ENCODE measurements around the gene TPP2. TPM values are rescaled to one million over a fixed set of nuclear protein-coding genes. Genes with fewer than 3 reads are reported as not detected.

The TPP2 gene
- total RNA-seq, 1 experiment from 2014 or later = 58.9 TPM

- BruUV-seq (replicated peaks) = no TSS peak
- POLR2A ChIA-PET = no interaction called here
Observed at GRCh38 chr13:102620516-102620915, 23.7 kb downstream of the TPP2 start.

GRCh38 chr13:102626928-102627327 lies 30.1 kb downstream of the TPP2 start:
- Histone ChIP-seq H3K4me3 (ENCODE audit: low read depth, low read length) (no peak overlapping the region), H3K4me1 (no peaks in the 10 kb centered on the region), H3K9me3 (no peaks in the 10 kb centered on the region), H3K36me3 (ENCODE audit: control insufficient read depth, insufficient read depth, low read length) (peaks cover 4% of the 10 kb centered on the region), H3K27me3 (replicated peaks; ENCODE audit: control insufficient read depth, insufficient read depth, low read length) (no peaks in the 10 kb centered on the region)
- intact Hi-C loops (cut with micrococcal nuclease; ENCODE audit: unreplicated experiment) = no loop called here
- Mint-ChIP-seq H3K36me3 (ENCODE audit: insufficient read depth, unreplicated experiment) (peaks cover 39% of the 10 kb centered on the region), H3K27me3 (ENCODE audit: insufficient read depth, unreplicated experiment) (no peaks in the 10 kb centered on the region), H3K9me3 (ENCODE audit: unreplicated experiment) (no peaks in the 10 kb centered on the region), H3K4me1 (ENCODE audit: low read depth, unreplicated experiment) (no peaks in the 10 kb centered on the region), H3K27ac (ENCODE audit: unreplicated experiment) (no peak overlapping the region), H3K4me3 (ENCODE audit: unreplicated experiment) (no peak overlapping the region)
- no TSS peak for BruUV-seq (replicated peaks)
- POLR2A ChIA-PET = interaction anchor here (0.6 kb wide), 1 partner anchor 24 kb away, joined by 3 read pairs; no protein-coding TSS in a partner anchor
- TF ChIP-seq, protein P1, sequence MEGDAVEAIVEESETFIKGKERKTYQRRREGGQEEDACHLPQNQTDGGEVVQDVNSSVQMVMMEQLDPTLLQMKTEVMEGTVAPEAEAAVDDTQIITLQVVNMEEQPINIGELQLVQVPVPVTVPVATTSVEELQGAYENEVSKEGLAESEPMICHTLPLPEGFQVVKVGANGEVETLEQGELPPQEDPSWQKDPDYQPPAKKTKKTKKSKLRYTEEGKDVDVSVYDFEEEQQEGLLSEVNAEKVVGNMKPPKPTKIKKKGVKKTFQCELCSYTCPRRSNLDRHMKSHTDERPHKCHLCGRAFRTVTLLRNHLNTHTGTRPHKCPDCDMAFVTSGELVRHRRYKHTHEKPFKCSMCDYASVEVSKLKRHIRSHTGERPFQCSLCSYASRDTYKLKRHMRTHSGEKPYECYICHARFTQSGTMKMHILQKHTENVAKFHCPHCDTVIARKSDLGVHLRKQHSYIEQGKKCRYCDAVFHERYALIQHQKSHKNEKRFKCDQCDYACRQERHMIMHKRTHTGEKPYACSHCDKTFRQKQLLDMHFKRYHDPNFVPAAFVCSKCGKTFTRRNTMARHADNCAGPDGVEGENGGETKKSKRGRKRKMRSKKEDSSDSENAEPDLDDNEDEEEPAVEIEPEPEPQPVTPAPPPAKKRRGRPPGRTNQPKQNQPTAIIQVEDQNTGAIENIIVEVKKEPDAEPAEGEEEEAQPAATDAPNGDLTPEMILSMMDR (IDR thresholded peaks at IDR 0.05; ENCODE audit: insufficient read depth in 1 of 2, low read depth in 1 of 2, low read length in 1 of 2, severe bottlenecking in 1 of 2, unreplicated experiment in 1 of 2) = no peak
- CTCF ChIA-PET = interaction anchor here (1.0 kb wide), 1 partner anchor 98 kb away, joined by 4 read pairs; no protein-coding TSS in a partner anchor
- no peak for DNase-seq

More at GRCh38 chr13:102620516-102620915, 23.7 kb downstream of the TPP2 start:
- H3K4me1 Mint-ChIP-seq (ENCODE audit: low read depth, unreplicated experiment) = no peaks in the 10 kb centered on the region
- H3K4me3 Mint-ChIP-seq (ENCODE audit: unreplicated experiment) = no peak overlapping the region
- peaks cover 65% of the 10 kb centered on the region for H3K36me3 Mint-ChIP-seq (ENCODE audit: insufficient read depth, unreplicated experiment)
- DNase-seq = no peak
- H3K27me3 ChIP-seq (replicated peaks; ENCODE audit: control insufficient read depth, insufficient read depth, low read length) = no peaks in the 10 kb centered on the region
- no peaks in the 10 kb centered on the region for H3K27me3 Mint-ChIP-seq (ENCODE audit: insufficient read depth, unreplicated experiment)
- intact Hi-C loops (cut with micrococcal nuclease; ENCODE audit: unreplicated experiment) = no loop called here
- H3K36me3 ChIP-seq (ENCODE audit: control insufficient read depth, insufficient read depth, low read length) = no peaks in the 10 kb centered on the region; the same call in 1 of the 2 replicates
- CTCF ChIA-PET = interaction anchor here (0.7 kb wide), 1 partner anchor 226 kb away, joined by 3 read pairs; no protein-coding TSS in a partner anchor
- no peaks in the 10 kb centered on the region for H3K9me3 ChIP-seq
- no peak overlapping the region for H3K4me3 ChIP-seq (ENCODE audit: low read depth, low read length)
- TF ChIP-seq, protein P1 (IDR thresholded peaks at IDR 0.05; ENCODE audit: insufficient read depth in 1 of 2, low read depth in 1 of 2, low read length in 1 of 2, severe bottlenecking in 1 of 2, unreplicated experiment in 1 of 2) = no peak
- no peaks in the 10 kb centered on the region for H3K9me3 Mint-ChIP-seq (ENCODE audit: unreplicated experiment)
- H3K4me1 ChIP-seq = no peaks in the 10 kb centered on the region
- no peak overlapping the region for H3K27ac Mint-ChIP-seq (ENCODE audit: unreplicated experiment)

- Mint-ChIP-seq H3K27ac (ENCODE audit: unreplicated experiment) (no peak overlapping the region), H3K4me1 (ENCODE audit: low read depth, unreplicated experiment) (no peaks in the 10 kb centered on the region), H3K4me3 (ENCODE audit: unreplicated experiment) (no peak overlapping the region), H3K36me3 (ENCODE audit: insufficient read depth, unreplicated experiment) (peaks cover 32% of the 10 kb centered on the region), H3K27me3 (ENCODE audit: insufficient read depth, unreplicated experiment) (no peaks in the 10 kb centered on the region), H3K9me3 (ENCODE audit: unreplicated experiment) (no peaks in the 10 kb centered on the region)
- Histone ChIP-seq H3K27me3 (replicated peaks; ENCODE audit: control insufficient read depth, insufficient read depth, low read length) (no peaks in the 10 kb centered on the region), H3K4me1 (no peaks in the 10 kb centered on the region), H3K9me3 (no peaks in the 10 kb centered on the region), H3K36me3 (ENCODE audit: control insufficient read depth, insufficient read depth, low read length) (peaks cover 4% of the 10 kb centered on the region), H3K4me3 (ENCODE audit: low read depth, low read length) (no peak overlapping the region)
- intact Hi-C loops (cut with micrococcal nuclease; ENCODE audit: unreplicated experiment) = no loop called here
- DNase-seq = no peak
- POLR2A ChIA-PET = no interaction called here
- TF ChIP-seq, protein P1 (IDR thresholded peaks at IDR 0.05; ENCODE audit: insufficient read depth in 1 of 2, low read depth in 1 of 2, low read length in 1 of 2, severe bottlenecking in 1 of 2, unreplicated experiment in 1 of 2) = no peak
- BruUV-seq (replicated peaks) = no TSS peak
- CTCF ChIA-PET = no interaction called here
Observed at GRCh38 chr13:102628559-102628958, 31.8 kb downstream of the TPP2 start.
